ENCODE results near the gene PCDHGA1. TPM values are rescaled to one million over a fixed set of nuclear protein-coding genes. Genes with fewer than 3 reads are reported as not detected.

The PCDHGA1 gene
- total and polyA plus RNA-seq, 2 donors (not counting 1 experiment from before 2014, with no cell fraction given) = 0.06 to 0.64 TPM

DNA sequence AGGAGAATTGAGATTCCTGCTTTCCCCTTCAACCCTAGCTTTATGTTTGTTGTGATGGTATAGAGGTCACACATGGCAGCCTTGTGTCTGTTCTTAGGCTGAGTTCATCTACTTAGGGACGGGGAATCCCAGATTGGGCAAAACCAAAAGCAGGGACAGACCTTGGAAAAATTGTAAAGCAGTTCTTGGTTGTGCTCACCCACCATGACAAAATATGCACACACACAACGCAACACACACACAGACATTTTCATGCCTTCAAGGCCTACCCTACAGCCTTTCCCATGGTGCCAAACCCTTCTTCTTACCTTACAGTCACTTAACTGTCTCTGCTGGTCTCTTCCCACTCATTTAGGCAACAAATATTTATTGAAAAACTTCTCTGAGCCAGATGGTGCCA, 173.4 kb downstream of the PCDHGA1 start:
- Mint-ChIP-seq H3K27me3 (no peaks in the 10 kb centered on the region), H3K27ac (no peak overlapping the region), H3K9me3 (ENCODE audit: insufficient read depth) (no peaks in the 10 kb centered on the region), H3K4me1 (peaks cover 26% of the 10 kb centered on the region), H3K4me3 (no peak overlapping the region)
- no peaks in the 10 kb centered on the region for H4K20me1 ChIP-seq (ENCODE audit: control insufficient read depth, insufficient read depth, low read length, poor library complexity, severe bottlenecking)
- H2AFZ ChIP-seq (ENCODE audit: insufficient read depth, low read depth, low read length, poor library complexity, severe bottlenecking) = no peak overlapping the region
- no peaks in the 10 kb centered on the region for H3K9me3 ChIP-seq (ENCODE audit: control extremely low read depth in 1 of 3, control insufficient read depth in 2 of 3, insufficient read depth in 1 of 3, low read length in 2 of 3)
- peaks cover 11 to 22% of the 10 kb centered on the region in 2 donors for H3K4me1 ChIP-seq (ENCODE audit: control insufficient read depth in 2 of 2, insufficient read depth in 2 of 2, low read length in 2 of 2)
- 77% methylated on average over 2 of the region's 2 CpGs for WGBS (ENCODE audit: insufficient coverage)
- H3K36me3 ChIP-seq (replicated peaks in 1 of 2; ENCODE audit: control extremely low read depth in 1 of 2, control insufficient read depth in 1 of 2, extremely low read depth in 1 of 2, insufficient read depth in 2 of 2, low read length in 1 of 2) = no peaks in the 10 kb centered on the region
- no peaks in the 10 kb centered on the region for H3K27me3 ChIP-seq (replicated peaks in 1 of 4; ENCODE audit: control extremely low read depth in 1 of 4, control insufficient read depth in 3 of 4, insufficient read depth in 4 of 4, low read length in 3 of 4)
- no peak overlapping the region for H3K4me2 ChIP-seq (replicated peaks; ENCODE audit: low read depth, low read length, poor library complexity, severe bottlenecking)
- TF ChIP-seq EZH2 (IDR thresholded peaks at IDR 0.05; ENCODE audit: borderline replicate concordance, insufficient read depth, low read depth, low read length, poor library complexity, severe bottlenecking) = no peak
- TF ChIP-seq, protein P1, sequence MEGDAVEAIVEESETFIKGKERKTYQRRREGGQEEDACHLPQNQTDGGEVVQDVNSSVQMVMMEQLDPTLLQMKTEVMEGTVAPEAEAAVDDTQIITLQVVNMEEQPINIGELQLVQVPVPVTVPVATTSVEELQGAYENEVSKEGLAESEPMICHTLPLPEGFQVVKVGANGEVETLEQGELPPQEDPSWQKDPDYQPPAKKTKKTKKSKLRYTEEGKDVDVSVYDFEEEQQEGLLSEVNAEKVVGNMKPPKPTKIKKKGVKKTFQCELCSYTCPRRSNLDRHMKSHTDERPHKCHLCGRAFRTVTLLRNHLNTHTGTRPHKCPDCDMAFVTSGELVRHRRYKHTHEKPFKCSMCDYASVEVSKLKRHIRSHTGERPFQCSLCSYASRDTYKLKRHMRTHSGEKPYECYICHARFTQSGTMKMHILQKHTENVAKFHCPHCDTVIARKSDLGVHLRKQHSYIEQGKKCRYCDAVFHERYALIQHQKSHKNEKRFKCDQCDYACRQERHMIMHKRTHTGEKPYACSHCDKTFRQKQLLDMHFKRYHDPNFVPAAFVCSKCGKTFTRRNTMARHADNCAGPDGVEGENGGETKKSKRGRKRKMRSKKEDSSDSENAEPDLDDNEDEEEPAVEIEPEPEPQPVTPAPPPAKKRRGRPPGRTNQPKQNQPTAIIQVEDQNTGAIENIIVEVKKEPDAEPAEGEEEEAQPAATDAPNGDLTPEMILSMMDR (IDR thresholded peaks at IDR 0.05) = no peak
- intact Hi-C loops (cut with micrococcal nuclease) = no loop called here
- no peak for DNase-seq
- POLR2A ChIA-PET = no interaction called here
- no peaks in the 10 kb centered on the region for H3K79me2 ChIP-seq (ENCODE audit: control insufficient read depth, insufficient read depth, low read length)
- CTCF ChIA-PET = interaction anchor here (1.4 to 4.2 kb wide), 2 partner anchors 9 to 21 kb away, joined by 3 to 15 read pairs; no protein-coding TSS in a partner anchor
- no peak overlapping the region for H3K4me3 ChIP-seq (ENCODE audit: control extremely low read depth in 1 of 5, extremely low read depth in 1 of 5, insufficient read depth in 1 of 5, low read depth in 2 of 5, low read length in 4 of 5)
- no peak overlapping the region for H3K9ac ChIP-seq (ENCODE audit: low read length)
- no peak overlapping the region for H3K27ac ChIP-seq (ENCODE audit: low read length in 2 of 2)
- no peak for ATAC-seq (ENCODE audit: low read depth)

DNA sequence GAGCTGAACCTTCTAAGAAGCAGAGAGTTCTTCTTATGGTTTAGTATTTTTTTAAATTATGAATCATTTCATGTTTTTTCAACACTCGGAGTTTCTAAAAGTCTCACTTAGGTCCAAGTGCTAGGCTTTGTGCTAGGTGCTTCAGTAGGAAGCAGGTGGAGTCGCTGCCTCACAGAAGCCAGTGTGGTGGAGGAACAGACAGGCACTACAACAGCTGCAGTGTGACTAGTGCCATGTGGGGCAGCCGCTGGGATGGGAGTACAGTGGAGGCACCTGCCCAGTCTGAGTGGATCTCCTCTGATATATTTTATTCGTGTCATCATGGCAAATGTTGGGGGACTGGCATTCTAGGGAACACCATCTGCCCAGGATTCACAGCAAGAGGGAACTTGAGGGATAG, 173.9 kb downstream of the PCDHGA1 start:
- H3K27me3 Mint-ChIP-seq = no peaks in the 10 kb centered on the region
- no peak for DNase-seq
- no peaks in the 10 kb centered on the region for H4K20me1 ChIP-seq (ENCODE audit: control insufficient read depth, insufficient read depth, low read length, poor library complexity, severe bottlenecking)
- H3K4me3 Mint-ChIP-seq = no peak overlapping the region
- TF ChIP-seq EZH2 (IDR thresholded peaks at IDR 0.05; ENCODE audit: borderline replicate concordance, insufficient read depth, low read depth, low read length, poor library complexity, severe bottlenecking) = no peak
- TF ChIP-seq, protein P1 (IDR thresholded peaks at IDR 0.05) = no peak
- H3K79me2 ChIP-seq (ENCODE audit: control insufficient read depth, insufficient read depth, low read length) = no peaks in the 10 kb centered on the region
- no peaks in the 10 kb centered on the region for H3K9me3 Mint-ChIP-seq (ENCODE audit: insufficient read depth)
- H3K27me3 ChIP-seq (replicated peaks in 1 of 4; ENCODE audit: control extremely low read depth in 1 of 4, control insufficient read depth in 3 of 4, insufficient read depth in 4 of 4, low read length in 3 of 4) = no peaks in the 10 kb centered on the region
- ChIA-PET POLR2A (no interaction called here), CTCF (no interaction called here)
- peaks cover 32% of the 10 kb centered on the region for H3K4me1 Mint-ChIP-seq
- ATAC-seq (ENCODE audit: low read depth) = no peak
- no peak overlapping the region for H2AFZ ChIP-seq (ENCODE audit: insufficient read depth, low read depth, low read length, poor library complexity, severe bottlenecking)
- intact Hi-C loops (cut with micrococcal nuclease) = no loop called here
- no peaks in the 10 kb centered on the region for H3K9me3 ChIP-seq (ENCODE audit: control extremely low read depth in 1 of 3, control insufficient read depth in 2 of 3, insufficient read depth in 1 of 3, low read length in 2 of 3)
- 89% methylated on average over 3 of the region's 4 CpGs for WGBS (ENCODE audit: insufficient coverage)
- H3K4me3 ChIP-seq (ENCODE audit: control extremely low read depth in 1 of 5, extremely low read depth in 1 of 5, insufficient read depth in 1 of 5, low read depth in 2 of 5, low read length in 4 of 5) = no peak overlapping the region
- peaks cover 17 to 27% of the 10 kb centered on the region in 2 donors for H3K4me1 ChIP-seq (ENCODE audit: control insufficient read depth in 2 of 2, insufficient read depth in 2 of 2, low read length in 2 of 2)
- H3K4me2 ChIP-seq (replicated peaks; ENCODE audit: low read depth, low read length, poor library complexity, severe bottlenecking) = no peak overlapping the region
- H3K27ac ChIP-seq (ENCODE audit: low read length in 2 of 2) = no peak overlapping the region
- no peaks in the 10 kb centered on the region for H3K36me3 ChIP-seq (replicated peaks in 1 of 2; ENCODE audit: control extremely low read depth in 1 of 2, control insufficient read depth in 1 of 2, extremely low read depth in 1 of 2, insufficient read depth in 2 of 2, low read length in 1 of 2)
- no peak overlapping the region for H3K27ac Mint-ChIP-seq
- H3K9ac ChIP-seq (ENCODE audit: low read length) = no peak overlapping the region
